RWPE1 (cell line): ENCODE results near the gene SNUPN.

Experiments used
- CTCF ChIA-PET: fragments of 350-600 bp; sonication (Branson Sonifier 250); formaldehyde crosslinking; extraction: SDS; loops from one replicate; lab custom pipeline; 2021; lab: Yijun Ruan, JAX
- POLR2A ChIA-PET: fragments of 400-600 bp; formaldehyde crosslinking; extraction: SDS; loops from one replicate; lab custom pipeline; 2020; ENCODE audit warnings: antibody characterized with exemption; ENCODE audit not compliant: low non-redundant PET; lab: Yijun Ruan, JAX
- DNase-seq: peaks from one replicate; pipeline ENCODE4 v3.0.0; 2012; ENCODE audit warnings: low spot score
- H3K27ac ChIP-seq: fragments of 450-650 bp; 2 replicates; pipeline ENCODE4 v1.5.1; 2017
- CTCF ChIP-seq: fragments of 450-650 bp; conservative IDR thresholded peaks from 2 replicates; pipeline ENCODE4 v1.5.1; 2017; ENCODE audit warnings: low read depth, mild to moderate bottlenecking

Gene SNUPN

DNA sequence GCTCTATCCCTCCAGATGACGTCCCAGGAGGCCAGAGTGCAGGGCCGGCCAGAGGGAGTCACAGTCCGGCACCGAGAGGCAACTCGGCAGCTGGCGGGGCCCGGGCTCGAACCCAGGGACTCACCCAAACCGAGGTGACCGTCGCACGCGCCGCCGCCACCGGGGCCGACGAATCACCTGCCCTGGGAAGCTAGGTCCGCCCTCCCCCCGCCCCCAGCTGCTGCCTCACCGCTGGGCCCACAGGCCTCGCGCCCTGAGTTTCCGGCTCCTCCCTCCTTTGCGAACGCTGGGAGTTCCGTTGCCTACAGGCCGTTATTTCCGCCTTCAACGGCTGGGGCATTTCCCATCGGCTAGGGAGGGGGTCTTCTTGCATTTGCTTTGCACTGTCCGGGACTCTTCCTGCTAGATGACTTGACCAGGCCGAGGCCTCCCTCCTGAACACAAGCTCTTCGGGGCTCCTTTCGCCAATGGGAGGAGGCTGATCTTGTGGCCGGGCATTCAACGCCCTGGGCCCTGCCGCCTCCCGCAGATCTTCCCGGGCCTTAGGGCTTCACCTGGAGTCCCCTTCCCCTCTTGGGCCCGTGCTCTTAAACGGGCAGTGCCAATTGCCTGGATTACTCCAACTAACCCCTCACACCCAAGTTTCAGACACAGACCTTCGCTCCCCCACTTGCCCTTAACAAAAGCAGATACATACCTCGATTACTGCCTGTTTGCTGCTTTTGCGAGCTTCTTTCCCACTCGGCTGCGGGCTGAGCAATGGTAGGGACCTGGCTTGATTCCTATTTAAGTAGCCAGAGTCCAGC lies at the start of gene SNUPN:
Gene SNUPN, minus strand, starts transcription at position 184 of the 806 bp plus-strand sequence. CDS start 4,674 bp downstream, outside the sequence.
- peak within 1 kb of the TSS; percentile 97 for H3K27ac ChIP-seq
- TF ChIP-seq CTCF: no peak
- ChIA-PET POLR2A (interaction anchor here (0.6 to 1.0 kb wide), 3 partner anchors 14 to 1960 kb away, joined by 3 to 8 read pairs (median 6); partner anchors contain the start of genes IMP3 and PTPN9), CTCF (interaction anchor here (0.6 to 1.5 kb wide), 2 partner anchors 22 to 1469 kb away, joined by 3 to 5 read pairs; partner anchors contain the start of gene SNX33)
- peak; percentile 97 for DNase-seq

DNA sequence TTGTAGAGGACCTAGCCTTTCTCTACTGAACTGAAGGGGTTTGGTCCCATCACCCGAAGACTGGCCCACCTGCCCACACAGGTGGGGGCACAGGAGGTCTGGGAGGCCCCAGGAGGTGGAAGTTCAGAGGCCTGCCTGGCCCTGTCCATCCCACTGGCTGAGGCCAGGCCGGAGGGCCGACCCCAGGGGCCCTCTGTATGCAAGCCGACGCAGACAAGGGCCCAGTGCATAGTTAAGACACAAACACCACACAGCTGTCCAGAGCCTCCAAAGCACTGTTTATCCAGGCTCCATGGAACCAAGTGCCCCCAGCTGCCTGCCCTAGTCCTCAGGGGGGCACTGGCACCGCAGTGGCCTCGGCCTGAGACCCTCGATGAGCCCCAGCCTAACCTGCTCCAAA lies 48.8 kb upstream of the SNUPN start:
- POLR2A ChIA-PET: interaction anchor here (0.7 kb wide), 1 partner anchor 49 kb away, joined by 3 read pairs; a partner anchor contains a TSS

DNA sequence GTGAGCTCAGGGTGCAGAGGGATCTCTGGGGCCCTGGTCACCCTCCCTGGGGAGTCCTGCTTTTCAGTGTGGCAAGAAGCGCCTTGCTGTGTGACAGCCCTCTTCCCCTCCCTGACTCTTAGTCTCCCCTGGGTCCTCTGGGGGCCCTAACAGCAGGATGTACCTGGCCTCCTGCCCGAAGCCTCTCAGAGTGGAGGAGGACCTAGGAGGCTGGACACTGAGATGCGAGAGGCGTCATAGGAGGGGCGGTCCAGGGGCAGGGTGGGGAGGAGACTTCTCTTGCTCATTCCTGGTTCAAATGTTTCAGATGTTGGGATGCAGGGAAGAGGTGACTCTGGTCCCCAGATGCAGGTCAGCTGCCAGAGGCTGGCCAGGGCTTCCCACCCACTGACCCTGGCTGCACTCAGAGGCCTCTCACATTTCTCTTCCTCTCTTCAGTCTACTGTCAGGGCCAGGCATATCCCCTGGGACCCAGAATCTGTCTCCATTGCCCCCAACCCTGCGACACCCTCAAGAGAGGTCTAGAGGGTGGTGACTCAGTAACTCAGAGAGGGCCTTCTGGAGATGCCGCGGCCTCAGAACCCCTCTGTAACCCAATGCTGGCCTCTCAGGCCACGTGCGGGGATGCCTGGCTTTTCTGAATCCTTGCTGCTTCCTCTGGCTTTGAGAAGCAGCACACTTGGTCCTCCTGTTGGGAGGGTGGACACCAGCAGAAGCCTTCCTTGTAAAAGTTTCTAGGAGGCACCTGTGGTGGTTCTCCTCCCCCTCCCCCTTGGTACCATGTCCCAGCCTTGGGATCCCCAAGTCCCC lies 48.1 kb upstream of the SNUPN start:
- H3K27ac ChIP-seq: peak overlapping the region; percentile 98
- POLR2A ChIA-PET: interaction anchor here (1.5 kb wide), 1 partner anchor 22 kb away, joined by 4 read pairs; no protein-coding TSS in a partner anchor
- TF ChIP-seq CTCF: no peak
- no peak for DNase-seq
- CTCF ChIA-PET: interaction anchor here (0.7 kb wide), 1 partner anchor 51 kb away, joined by 3 read pairs; no protein-coding TSS in a partner anchor

More for the DNA sequence above, 48.8 kb upstream of the SNUPN start:
- TF ChIP-seq CTCF: no peak
- no peak for DNase-seq
- CTCF ChIA-PET: interaction anchor here (0.7 to 1.0 kb wide), 2 partner anchors 50 to 58 kb away, joined by 3 to 4 read pairs; no protein-coding TSS in a partner anchor
- peak overlapping the region; percentile 98 for H3K27ac ChIP-seq

DNA sequence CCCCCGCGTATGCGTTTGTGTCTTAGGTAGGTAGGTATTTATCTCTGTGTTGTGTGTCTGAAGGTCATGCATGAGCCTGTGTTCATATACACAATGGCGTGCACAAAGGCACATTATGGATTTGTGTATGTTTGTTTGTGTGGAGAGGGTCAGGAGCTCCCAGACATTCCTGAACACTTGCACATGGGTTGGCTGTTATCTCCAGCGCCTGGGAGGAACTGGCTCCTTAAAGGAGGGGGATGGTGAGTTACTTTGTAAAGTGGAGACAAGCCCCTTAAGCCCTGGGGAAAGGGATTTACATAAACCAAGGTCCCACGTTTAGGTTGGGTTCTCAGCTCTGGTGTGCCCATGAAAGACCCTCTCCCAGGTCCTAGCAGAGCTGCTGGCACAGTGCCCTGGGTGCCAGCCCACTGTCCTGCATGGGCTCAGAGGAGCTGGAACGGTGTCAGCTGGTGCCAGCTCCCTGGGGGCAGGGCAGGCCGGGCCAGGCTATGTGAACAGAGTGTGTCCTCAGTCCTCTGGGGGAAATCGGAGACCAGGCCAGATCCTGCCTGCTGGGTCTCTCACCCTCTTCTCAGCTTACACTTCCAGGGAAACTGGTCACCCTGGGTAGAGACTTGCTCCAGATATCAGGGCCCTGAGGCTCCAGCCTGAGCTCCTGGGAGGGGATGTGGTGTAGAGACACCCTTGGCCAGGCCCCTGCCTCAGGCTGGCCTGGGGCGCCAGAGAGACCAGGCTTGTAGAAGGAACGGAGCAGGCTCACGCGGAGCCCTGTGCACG lies 47.3 kb upstream of the SNUPN start:
- no peak for DNase-seq
- no peak for TF ChIP-seq CTCF
- ChIA-PET POLR2A (interaction anchor here (1.5 kb wide), 2 partner anchors 12 to 21 kb away, joined by 4 read pairs; no protein-coding TSS in a partner anchor), CTCF (interaction anchor here (0.9 kb wide), 1 partner anchor 26 kb away, joined by 3 read pairs; no protein-coding TSS in a partner anchor)
- peak overlapping the region; percentile 98 for H3K27ac ChIP-seq

GRCh38 chr15:75671730-75672602 lies 46.4 kb upstream of the SNUPN start:
- ChIA-PET CTCF (interaction anchor here (0.9 to 1.2 kb wide), 3 partner anchors 11 to 163 kb away, joined by 3 to 6 read pairs (median 4); no protein-coding TSS in a partner anchor), POLR2A (interaction anchor here (0.5 to 1.5 kb wide), 3 partner anchors 11 to 76 kb away, joined by 4 read pairs; no protein-coding TSS in a partner anchor)
- peak overlapping the region; percentile 98 for H3K27ac ChIP-seq
- TF ChIP-seq CTCF: no peak
- DNase-seq: no peak
